HCT116 (cell line): ENCODE measurements around the gene HRG. TPM values are rescaled to one million over a fixed set of nuclear protein-coding genes. Genes with fewer than 3 reads are reported as not detected.
"Not testable (repeated sequence)": the region's sequence is repeated elsewhere in the genome, so short reads cannot be mapped to it uniquely, and the experiment has no call there.

Experiments
- ATAC-seq: fragments of 200-7000 bp; cut with Tn5 transposase; 2 replicates; pipeline ENCODE4 v1.9.1; 2020; ENCODE audit warnings: mild to moderate bottlenecking, moderate library complexity
- BruUV-seq: library from RNA; stranded (reverse); fragments of 400-500 nt; replicated peaks from 2 replicates; lab custom pipeline; 2021; lab: Mats Ljungman, UMichigan
- CTCF ChIA-PET: fragments of 300-600 bp; sonication (Branson Sonifier 250); formaldehyde crosslinking; loops from one replicate; lab custom pipeline; 2021; ENCODE audit warnings: antibody characterized with exemption; lab: Charles Lee
- POLR2A ChIA-PET: fragments of 300-600, 350-600 bp; sonication (Branson Sonifier 250); formaldehyde crosslinking; loops from one replicate; lab custom pipeline; 2021; ENCODE audit warnings: antibody characterized with exemption; lab: Charles Lee
- RAD21 ChIA-PET, 2 experiments: fragments of 300-600 bp; sonication (Branson Sonifier 250); formaldehyde crosslinking; loops; one replicate each; lab custom pipeline; 2023; ENCODE audit warnings: low total read pairs in 2 of 2; ENCODE audit not compliant: uncharacterized antibody in 2 of 2, unreplicated experiment in 2 of 2, low non-redundant PET in 1 of 2; lab: Charles Lee
- DNase-seq: peaks from one replicate; pipeline ENCODE4 v3.0.0-alpha.2; 2010; ENCODE audit warnings: low read depth, low spot score
- H2AFZ ChIP-seq: fragments of 200-600 bp; shearing (Covaris generic), sonication (generic); 2 replicates; pipeline ENCODE4 v1.6.1; 2017; ENCODE audit warnings: low read depth, mixed run types, mixed read lengths, antibody characterized with exemption, low read length; ENCODE audit not compliant: poor library complexity, severe bottlenecking
- H3K27ac ChIP-seq: 2 replicates; pipeline ENCODE4 v1.5.1; 2012; ENCODE audit warnings: low read depth, low read length
- H3K27me3 ChIP-seq: fragments of 200-600 bp; sonication (generic); 2 replicates; pipeline ENCODE4 v1.6.1; 2016; ENCODE audit warnings: mixed run types, low read length, mixed read lengths; ENCODE audit not compliant: insufficient read depth
- H3K36me3 ChIP-seq, 2 experiments: fragments of 200-500 bp in 1 of 2; fragments of 200-600 bp in 1 of 2; sonication (Bioruptor generic) in 1 of 2; sonication (generic) in 1 of 2; 2 replicates each; pipeline versions ENCODE4 v1.5.1 to v1.6.1; 2014 to 2016; ENCODE audit warnings: low read length in 2 of 2, inconsistent platforms in 1 of 2, mixed read lengths in 1 of 2, mixed run types in 1 of 2; ENCODE audit not compliant: insufficient read depth in 2 of 2, control insufficient read depth in 1 of 2
- H3K4me1 ChIP-seq, 2 experiments: fragments of 200-600 bp in 1 of 2; sonication (generic) in 1 of 2; 2 replicates each; pipeline versions ENCODE4 v1.5.1 to v1.6.1; 2012 to 2017; ENCODE audit warnings: low read length in 2 of 2, inconsistent platforms in 1 of 2, mild to moderate bottlenecking in 1 of 2, mixed read lengths in 1 of 2, mixed run types in 1 of 2, moderate library complexity in 1 of 2; ENCODE audit not compliant: insufficient read depth in 2 of 2, control insufficient read depth in 1 of 2
- H3K4me2 ChIP-seq: fragments of 200-600 bp; sonication (generic); 2 replicates; pipeline ENCODE4 v1.6.1; 2017; ENCODE audit warnings: mixed run types, low read length, mixed read lengths
- H3K4me3 ChIP-seq, 2 experiments: fragments of 200-600 bp in 1 of 2; sonication (generic) in 1 of 2; replicated peaks in 1 of 2; 2 replicates each; pipeline ENCODE4 v1.5.1; 2011 to 2016; ENCODE audit warnings: low read length in 2 of 2, control low read depth in 1 of 2, low read depth in 1 of 2, mild to moderate bottlenecking in 1 of 2, mixed read lengths in 1 of 2, mixed run types in 1 of 2
- H3K79me2 ChIP-seq: fragments of 200-600 bp; sonication (generic); 2 replicates; pipeline ENCODE4 v1.6.1; 2017; ENCODE audit warnings: mild to moderate bottlenecking, mixed run types, low read length, moderate library complexity, mixed read lengths; ENCODE audit not compliant: insufficient read depth
- H3K9ac ChIP-seq: fragments of 200-600 bp; sonication (generic); 2 replicates; pipeline ENCODE4 v1.6.1; 2016; ENCODE audit warnings: low read length, mixed read lengths
- H3K9me2 ChIP-seq: fragments of 200-600 bp; sonication (generic), shearing (Covaris generic); 2 replicates; pipeline ENCODE4 v1.6.1; 2017; ENCODE audit warnings: mixed run types, mild to moderate bottlenecking, moderate library complexity; ENCODE audit not compliant: insufficient read depth
- H3K9me3 ChIP-seq, 2 experiments: fragments of 200-500 bp in 1 of 2; fragments of 200-600 bp in 1 of 2; sonication (Bioruptor generic) in 1 of 2; sonication (generic) in 1 of 2; 2 replicates each; pipeline ENCODE4 v1.6.1; 2014 to 2017; ENCODE audit warnings: low read length in 2 of 2, mixed read lengths in 2 of 2, inconsistent platforms in 1 of 2, low read depth in 1 of 2, mild to moderate bottlenecking in 1 of 2, mixed run types in 1 of 2, moderate library complexity in 1 of 2; ENCODE audit not compliant: control insufficient read depth in 1 of 2, insufficient read depth in 1 of 2
- H4K20me1 ChIP-seq: fragments of 200-600 bp; sonication (generic), shearing (Covaris generic); 2 replicates; pipeline ENCODE4 v1.6.1; 2017; ENCODE audit warnings: mixed run types, mild to moderate bottlenecking, moderate library complexity; ENCODE audit not compliant: insufficient read depth
- ATF3 ChIP-seq: IDR thresholded peaks from 2 replicates; pipeline ENCODE4 v1.6.1; 2012
- CTCF ChIP-seq, 3 experiments: fragments of 200-600 bp in 1 of 3; sonication (generic) in 1 of 3; IDR thresholded peaks in 2 of 3; conservative IDR thresholded peaks in 1 of 3; 2 replicates each; pipeline ENCODE4 v1.5.1; 2012 to 2017; ENCODE audit warnings: low read depth in 2 of 3, low read length in 2 of 3, antibody characterized with exemption in 1 of 3, borderline replicate concordance in 1 of 3, control low read depth in 1 of 3, mild to moderate bottlenecking in 1 of 3, mixed read lengths in 1 of 3, mixed run types in 1 of 3, moderate library complexity in 1 of 3; ENCODE audit not compliant: insufficient read depth in 1 of 3
- EZH2 ChIP-seq: fragments of 200-600 bp; sonication (generic); IDR thresholded peaks from 2 replicates; pipeline ENCODE4 v1.6.1; 2017; ENCODE audit warnings: antibody characterized with exemption, mixed run types
- POLR2A ChIP-seq: IDR thresholded peaks from 2 replicates; pipeline ENCODE4 v1.7.0; 2011; ENCODE audit warnings: borderline replicate concordance; ENCODE audit not compliant: insufficient read depth, insufficient read length; ENCODE audit errors: extremely low read depth
- REST ChIP-seq: IDR thresholded peaks from 2 replicates; pipeline ENCODE4 v1.6.1; 2012; ENCODE audit warnings: low read depth
- SRF ChIP-seq: IDR thresholded peaks from 2 replicates; pipeline ENCODE4 v1.6.1; 2012; ENCODE audit warnings: low read depth
- intact Hi-C: fragments of 100-400 bp; cut with micrococcal nuclease; formaldehyde crosslinking; loops from 2 replicates; pipeline ENCODE4 v1.10.0; 2022
- total RNA-seq: library from RNA; stranded (reverse); gene quantifications from one replicate; pipeline ENCODE4 v1.2.1, GENCODE V29; 2021; ENCODE audit not compliant: unreplicated experiment

HRG gene
- total RNA-seq, 1 experiment from 2014 or later, result 0.42 TPM

- Histone ChIP-seq H3K9me2 (no peaks in the 10 kb centered on the region), H3K36me3 (no peaks in the 10 kb centered on the region), H3K4me1 (no peaks in the 10 kb centered on the region), H3K27me3 (no peaks in the 10 kb centered on the region), H3K4me2 (no peak overlapping the region), H3K9ac (no peak overlapping the region), H2AFZ (no peak overlapping the region), H3K4me3 (no peak overlapping the region), H3K9me3 (no peaks in the 10 kb centered on the region), H3K79me2 (no peaks in the 10 kb centered on the region), H3K27ac (no peak overlapping the region), H4K20me1 (no peaks in the 10 kb centered on the region)
- TF ChIP-seq POLR2A (no peak), EZH2 (no peak), REST (no peak), CTCF (IDR thresholded peaks at IDR 0.05 in 2 of 3, conservative IDR thresholded peaks at IDR 0.05 in 1 of 3; ENCODE audit: borderline replicate concordance in 1 of 3, insufficient read depth in 1 of 3, low read depth in 2 of 3, low read length in 2 of 3) (no peak), ATF3 (no peak), SRF (no peak)
- DNase-seq, result no peak
- intact Hi-C loops, result no loop called here
- BruUV-seq, result no TSS peak
- CTCF ChIA-PET, result no interaction called here
- no peak for ATAC-seq
- POLR2A ChIA-PET, result no interaction called here
- RAD21 ChIA-PET, result no interaction called here
Measured at GRCh38 chr3:186633481-186633880, 32.3 kb upstream of the HRG start.

- DNase-seq, ATAC-seq, H3K4me2 ChIP-seq, CTCF ChIA-PET, RAD21 ChIA-PET, BruUV-seq, H3K9me3 ChIP-seq, H3K9me2 ChIP-seq, H3K79me2 ChIP-seq, H3K4me3 ChIP-seq, H3K9ac ChIP-seq, H4K20me1 ChIP-seq, H2AFZ ChIP-seq, H3K36me3 ChIP-seq, H3K27me3 ChIP-seq, H3K4me1 ChIP-seq, intact Hi-C loops, POLR2A ChIA-PET, H3K27ac ChIP-seq: not testable (repeated sequence)
Measured at GRCh38 chr3:186634207-186634606, 31.6 kb upstream of the HRG start.
